Panc1 (cell line): ENCODE data around the gene CNST. TPM values are rescaled to one million over a fixed set of nuclear protein-coding genes. Genes with fewer than 3 reads are reported as not detected.
"Not testable (repeated sequence)": the region's sequence is repeated elsewhere in the genome, so short reads cannot be mapped to it uniquely, and the experiment has no call there.

ENCODE experiments used
- ATAC-seq: fragments of 200-7000 bp; cut with Tn5 transposase; 2 replicates; pipeline ENCODE4 v1.9.1; 2020; ENCODE audit warnings: mild to moderate bottlenecking, moderate library complexity
- BruUV-seq: library from RNA; stranded (reverse); fragments of 400-500 nt; replicated peaks from 2 replicates; lab custom pipeline; 2021; lab: Mats Ljungman, UMichigan
- CTCF ChIA-PET: fragments of 300-600 bp; sonication (Branson Sonifier 250); formaldehyde crosslinking; loops from one replicate; lab custom pipeline; 2022; ENCODE audit warnings: antibody characterized with exemption; lab: Charles Lee
- POLR2A ChIA-PET: fragments of 300-600 bp; sonication (Branson Sonifier 250); formaldehyde crosslinking; loops from one replicate; lab custom pipeline; 2022; ENCODE audit warnings: antibody characterized with exemption; lab: Charles Lee
- DNase-seq: peaks from one replicate; pipeline ENCODE4 v3.0.0-alpha.2; 2010; ENCODE audit warnings: low read depth, low spot score
- H3K27ac ChIP-seq: 2 replicates; pipeline ENCODE4 v1.5.1; 2011; ENCODE audit warnings: mild to moderate bottlenecking, low read length, inconsistent platforms
- H3K27me3 ChIP-seq: fragments of 200-500 bp; sonication (Bioruptor generic); 2 replicates; pipeline ENCODE4 v1.6.0; 2014; ENCODE audit warnings: low read length, inconsistent platforms; ENCODE audit not compliant: control insufficient read depth, insufficient read depth
- H3K36me3 ChIP-seq: fragments of 200-500 bp; sonication (Bioruptor generic); 2 replicates; pipeline ENCODE4 v1.5.1; 2014; ENCODE audit warnings: inconsistent platforms, mild to moderate bottlenecking, low read length, moderate library complexity; ENCODE audit not compliant: control insufficient read depth, insufficient read depth
- H3K4me1 ChIP-seq: 2 replicates; pipeline ENCODE4 v1.5.1; 2011; ENCODE audit warnings: inconsistent platforms, mild to moderate bottlenecking, low read length, moderate library complexity; ENCODE audit not compliant: control insufficient read depth, insufficient read depth
- H3K4me3 ChIP-seq, 2 experiments: 2 replicates each; pipeline ENCODE4 v1.5.1; 2011 to 2012; ENCODE audit warnings: low read depth in 2 of 2, low read length in 2 of 2, mild to moderate bottlenecking in 2 of 2, inconsistent platforms in 1 of 2, moderate library complexity in 1 of 2
- H3K9me3 ChIP-seq: fragments of 200-500 bp; sonication (Bioruptor generic); 2 replicates; pipeline ENCODE4 v1.5.1; 2014; ENCODE audit warnings: low read depth, mild to moderate bottlenecking, inconsistent platforms, low read length, moderate library complexity; ENCODE audit not compliant: control insufficient read depth, insufficient read depth
- POLR2AphosphoS5 ChIP-seq: IDR thresholded peaks from 2 replicates; pipeline ENCODE4 v1.6.1; 2012; ENCODE audit warnings: mild to moderate bottlenecking, low read depth, low read length, moderate library complexity
- SIN3A ChIP-seq: IDR thresholded peaks from 2 replicates; pipeline ENCODE4 v1.6.1; 2012; ENCODE audit warnings: low read depth, mild to moderate bottlenecking, low read length, moderate library complexity, borderline replicate concordance; ENCODE audit not compliant: insufficient read depth
- TCF7L2 ChIP-seq: IDR thresholded peaks from 2 replicates; pipeline ENCODE4 v1.6.1; 2011; ENCODE audit warnings: mild to moderate bottlenecking, low read depth, low read length, inconsistent platforms
- in situ Hi-C: cut with HindIII; loops from 2 replicates; pipeline ENCODE4 v1.10.0; 2016; ENCODE audit warnings: low sequenced_read_pairs, low pct_unique_long_range_greater_than_20kb
- intact Hi-C: fragments of 100-400 bp; cut with micrococcal nuclease; formaldehyde crosslinking; loops from one replicate; pipeline ENCODE4 v1.10.0; 2022; ENCODE audit not compliant: unreplicated experiment
- total RNA-seq: library from RNA; stranded (reverse); gene quantifications from one replicate; pipeline ENCODE4 v1.2.1, GENCODE V29; 2021; ENCODE audit not compliant: unreplicated experiment
- TF ChIP-seq, protein P1 (sequence below), 2 experiments: IDR thresholded peaks; 2 replicates each; pipeline ENCODE4 v1.6.1; 2011 to 2012; ENCODE audit warnings: low read depth in 2 of 2, control low read depth in 1 of 2, low read length in 1 of 2, mild to moderate bottlenecking in 1 of 2, moderate library complexity in 1 of 2; ENCODE audit not compliant: insufficient read depth in 1 of 2
- TF ChIP-seq, protein P2 (sequence below): fragments of 450-650 bp; IDR thresholded peaks from 2 replicates; pipeline ENCODE4 v1.5.1; 2017; ENCODE audit warnings: mild to moderate bottlenecking

The CNST gene
- total RNA-seq, 1 experiment from 2014 or later, result 18.5 TPM

DNA sequence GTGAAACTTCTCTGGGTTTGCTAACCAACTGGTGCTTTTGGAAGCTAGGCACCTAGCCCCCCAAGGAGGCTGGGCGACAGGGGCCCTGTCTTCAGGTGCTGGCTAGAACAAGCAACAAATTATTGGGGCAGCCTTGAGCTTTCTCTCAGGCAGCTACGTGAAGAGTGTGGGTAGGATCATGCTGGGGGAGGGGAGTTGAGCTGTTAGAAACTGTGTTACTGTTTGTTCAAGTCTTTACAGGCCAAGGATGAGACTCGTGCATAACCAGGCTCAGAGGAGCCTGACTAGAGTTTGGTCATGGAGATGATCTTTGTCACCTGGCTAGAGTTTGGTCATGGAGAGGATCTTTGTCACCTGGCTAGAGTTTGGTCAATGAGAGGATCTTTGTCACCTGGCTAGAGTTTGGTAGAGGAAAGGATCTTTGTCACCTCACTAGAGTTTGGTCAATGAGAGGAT, 145.3 kb downstream of the CNST start:
- ATAC-seq (no peak), DNase-seq (no peak)
- no TSS peak for BruUV-seq
- H3K27me3 ChIP-seq, result no peaks in the 10 kb centered on the region
- H3K9me3 ChIP-seq, result no peaks in the 10 kb centered on the region
- no peaks in the 10 kb centered on the region for H3K4me1 ChIP-seq
- POLR2A ChIA-PET, result no interaction called here
- no peak overlapping the region for H3K4me3 ChIP-seq
- in situ Hi-C loops, result no loop called here
- TF ChIP-seq, protein P1, sequence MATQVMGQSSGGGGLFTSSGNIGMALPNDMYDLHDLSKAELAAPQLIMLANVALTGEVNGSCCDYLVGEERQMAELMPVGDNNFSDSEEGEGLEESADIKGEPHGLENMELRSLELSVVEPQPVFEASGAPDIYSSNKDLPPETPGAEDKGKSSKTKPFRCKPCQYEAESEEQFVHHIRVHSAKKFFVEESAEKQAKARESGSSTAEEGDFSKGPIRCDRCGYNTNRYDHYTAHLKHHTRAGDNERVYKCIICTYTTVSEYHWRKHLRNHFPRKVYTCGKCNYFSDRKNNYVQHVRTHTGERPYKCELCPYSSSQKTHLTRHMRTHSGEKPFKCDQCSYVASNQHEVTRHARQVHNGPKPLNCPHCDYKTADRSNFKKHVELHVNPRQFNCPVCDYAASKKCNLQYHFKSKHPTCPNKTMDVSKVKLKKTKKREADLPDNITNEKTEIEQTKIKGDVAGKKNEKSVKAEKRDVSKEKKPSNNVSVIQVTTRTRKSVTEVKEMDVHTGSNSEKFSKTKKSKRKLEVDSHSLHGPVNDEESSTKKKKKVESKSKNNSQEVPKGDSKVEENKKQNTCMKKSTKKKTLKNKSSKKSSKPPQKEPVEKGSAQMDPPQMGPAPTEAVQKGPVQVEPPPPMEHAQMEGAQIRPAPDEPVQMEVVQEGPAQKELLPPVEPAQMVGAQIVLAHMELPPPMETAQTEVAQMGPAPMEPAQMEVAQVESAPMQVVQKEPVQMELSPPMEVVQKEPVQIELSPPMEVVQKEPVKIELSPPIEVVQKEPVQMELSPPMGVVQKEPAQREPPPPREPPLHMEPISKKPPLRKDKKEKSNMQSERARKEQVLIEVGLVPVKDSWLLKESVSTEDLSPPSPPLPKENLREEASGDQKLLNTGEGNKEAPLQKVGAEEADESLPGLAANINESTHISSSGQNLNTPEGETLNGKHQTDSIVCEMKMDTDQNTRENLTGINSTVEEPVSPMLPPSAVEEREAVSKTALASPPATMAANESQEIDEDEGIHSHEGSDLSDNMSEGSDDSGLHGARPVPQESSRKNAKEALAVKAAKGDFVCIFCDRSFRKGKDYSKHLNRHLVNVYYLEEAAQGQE (IDR thresholded peaks at IDR 0.05; ENCODE audit: insufficient read depth in 1 of 2, low read depth in 2 of 2, low read length in 1 of 2), result no peak
- TF ChIP-seq, protein P2, sequence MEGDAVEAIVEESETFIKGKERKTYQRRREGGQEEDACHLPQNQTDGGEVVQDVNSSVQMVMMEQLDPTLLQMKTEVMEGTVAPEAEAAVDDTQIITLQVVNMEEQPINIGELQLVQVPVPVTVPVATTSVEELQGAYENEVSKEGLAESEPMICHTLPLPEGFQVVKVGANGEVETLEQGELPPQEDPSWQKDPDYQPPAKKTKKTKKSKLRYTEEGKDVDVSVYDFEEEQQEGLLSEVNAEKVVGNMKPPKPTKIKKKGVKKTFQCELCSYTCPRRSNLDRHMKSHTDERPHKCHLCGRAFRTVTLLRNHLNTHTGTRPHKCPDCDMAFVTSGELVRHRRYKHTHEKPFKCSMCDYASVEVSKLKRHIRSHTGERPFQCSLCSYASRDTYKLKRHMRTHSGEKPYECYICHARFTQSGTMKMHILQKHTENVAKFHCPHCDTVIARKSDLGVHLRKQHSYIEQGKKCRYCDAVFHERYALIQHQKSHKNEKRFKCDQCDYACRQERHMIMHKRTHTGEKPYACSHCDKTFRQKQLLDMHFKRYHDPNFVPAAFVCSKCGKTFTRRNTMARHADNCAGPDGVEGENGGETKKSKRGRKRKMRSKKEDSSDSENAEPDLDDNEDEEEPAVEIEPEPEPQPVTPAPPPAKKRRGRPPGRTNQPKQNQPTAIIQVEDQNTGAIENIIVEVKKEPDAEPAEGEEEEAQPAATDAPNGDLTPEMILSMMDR, result no peak
- TF ChIP-seq POLR2AphosphoS5 (no peak), TCF7L2 (no peak), SIN3A (no peak)
- CTCF ChIA-PET, result no interaction called here
- no peak overlapping the region for H3K27ac ChIP-seq
- intact Hi-C loops, result no loop called here
- H3K36me3 ChIP-seq, result no peaks in the 10 kb centered on the region

DNA sequence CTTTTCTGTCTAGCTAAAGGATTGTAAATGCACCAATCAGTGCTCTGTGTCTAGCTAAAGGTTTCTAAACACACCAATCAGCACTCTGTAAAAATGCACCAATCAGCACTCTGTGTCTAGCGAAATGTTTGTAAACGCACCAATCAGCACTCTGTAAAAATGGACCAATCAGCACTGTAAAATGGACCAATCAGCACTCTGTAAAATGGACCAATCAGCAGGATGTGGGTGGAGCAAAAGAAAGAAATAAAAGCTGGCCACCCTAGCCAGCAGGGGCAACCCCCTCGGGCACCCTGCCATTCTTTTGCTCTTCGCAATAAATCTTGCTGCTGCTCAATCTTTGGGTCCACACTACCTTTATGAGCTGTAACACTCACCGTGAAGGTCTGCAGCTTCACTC, 146.2 kb downstream of the CNST start:
- H3K4me3 ChIP-seq, H3K27me3 ChIP-seq, ATAC-seq, H3K27ac ChIP-seq, CTCF ChIA-PET, POLR2A ChIA-PET, DNase-seq, H3K4me1 ChIP-seq, BruUV-seq, intact Hi-C loops, H3K9me3 ChIP-seq, in situ Hi-C loops, H3K36me3 ChIP-seq: not testable (repeated sequence)

Other genes with a start within 250 kb of the CNST start
- gene SMYD3, start 59.2 kb upstream of the CNST start, total RNA-seq, result 17.4 TPM
- gene TFB2M, start 195 bp upstream of the CNST start, total RNA-seq, result 21.0 TPM
- gene SCCPDH, start 158.0 kb downstream of the CNST start, total RNA-seq, result 40.2 TPM